SK-N-MC (cell line): Measurements from ENCODE around the gene VARS2.

Source experiments
- EZH2 ChIP-seq: fragments of 200-600 bp; sonication (generic); IDR thresholded peaks from one replicate; pipeline ENCODE4 v1.6.1; 2017; ENCODE audit warnings: antibody characterized with exemption
- POLR2AphosphoS5 ChIP-seq: IDR thresholded peaks from 2 replicates; pipeline ENCODE4 v1.6.1; 2012; ENCODE audit warnings: mild to moderate bottlenecking, low read depth, low read length, borderline replicate concordance

DNA sequence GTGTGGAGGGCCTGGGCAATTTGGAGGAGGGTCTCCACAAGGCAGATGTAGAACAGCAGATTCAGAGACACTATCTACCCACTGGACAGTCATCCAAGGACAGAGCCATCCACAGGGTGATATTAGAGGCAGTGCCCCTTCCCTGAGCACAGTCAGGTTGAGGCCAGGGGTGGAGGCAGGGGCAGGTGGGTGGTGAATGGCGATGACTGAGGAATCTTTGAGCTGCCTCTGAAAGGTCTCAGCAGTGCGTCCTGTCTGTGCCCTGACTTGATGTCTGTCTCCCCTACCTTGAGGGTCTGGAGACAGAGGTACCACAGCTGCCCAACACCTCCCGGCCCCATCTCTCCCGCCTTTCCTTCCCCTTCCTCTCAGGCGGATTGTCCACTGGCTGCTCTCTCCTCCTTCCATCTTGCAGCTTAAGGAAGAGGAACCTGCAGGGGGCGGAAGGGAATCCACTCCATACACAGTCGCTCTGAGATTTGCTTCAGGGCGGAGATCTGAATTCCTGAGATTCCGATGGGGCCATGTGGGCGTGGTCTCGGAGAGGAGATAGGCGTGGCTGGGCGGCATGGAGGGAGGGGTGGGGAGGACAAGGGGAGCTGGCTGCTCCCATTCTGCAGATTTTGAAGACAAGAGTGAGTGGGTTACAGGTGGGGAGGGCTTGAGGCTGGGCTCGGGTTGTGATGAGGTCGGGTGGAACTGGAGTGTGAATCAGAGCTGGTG, 28.5 kb downstream of the VARS2 start:
- TF ChIP-seq POLR2AphosphoS5 (no peak), EZH2 (no peak)
